Measurements from ENCODE around the gene SNRNP27.
"Not testable (repeated sequence)": the region's sequence is repeated elsewhere in the genome, so short reads cannot be mapped to it uniquely, and the experiment has no call there.

The SNRNP27 gene

GRCh38 chr2:69947325-69947931 lies 53.7 kb downstream of the SNRNP27 start:
- DNase-seq, result no peak

- no peak for DNase-seq
Measured at GRCh38 chr2:69948032-69948962, 54.5 kb downstream of the SNRNP27 start.

- DNase-seq, result no peak
Measured at GRCh38 chr2:69948963-69949645, 55.3 kb downstream of the SNRNP27 start.

- peak; percentile 44 for DNase-seq
Measured at GRCh38 chr2:69950241-69950640, 56.5 kb downstream of the SNRNP27 start.

- not testable (repeated sequence) for DNase-seq
Measured at GRCh38 chr2:69950671-69951070, 56.9 kb downstream of the SNRNP27 start.

- no peak for DNase-seq
Measured at GRCh38 chr2:69952336-69953115, 58.8 kb downstream of the SNRNP27 start.

GRCh38 chr2:69954084-69954483 lies 60.3 kb downstream of the SNRNP27 start:
- DNase-seq, result no peak
